HG02642 (cell line): ENCODE data around the gene RIOX2.
A peak's percentile ranks its signal among the peaks of the same experiment; 100 is the strongest.

ENCODE experiments used
- ATAC-seq: cut with Tn5 transposase; IDR thresholded peaks from one replicate; pipeline ENCODE4 v1.9.1; 2021; ENCODE audit warnings: mild to moderate bottlenecking; ENCODE audit not compliant: unreplicated experiment, poor library complexity

Gene RIOX2

DNA sequence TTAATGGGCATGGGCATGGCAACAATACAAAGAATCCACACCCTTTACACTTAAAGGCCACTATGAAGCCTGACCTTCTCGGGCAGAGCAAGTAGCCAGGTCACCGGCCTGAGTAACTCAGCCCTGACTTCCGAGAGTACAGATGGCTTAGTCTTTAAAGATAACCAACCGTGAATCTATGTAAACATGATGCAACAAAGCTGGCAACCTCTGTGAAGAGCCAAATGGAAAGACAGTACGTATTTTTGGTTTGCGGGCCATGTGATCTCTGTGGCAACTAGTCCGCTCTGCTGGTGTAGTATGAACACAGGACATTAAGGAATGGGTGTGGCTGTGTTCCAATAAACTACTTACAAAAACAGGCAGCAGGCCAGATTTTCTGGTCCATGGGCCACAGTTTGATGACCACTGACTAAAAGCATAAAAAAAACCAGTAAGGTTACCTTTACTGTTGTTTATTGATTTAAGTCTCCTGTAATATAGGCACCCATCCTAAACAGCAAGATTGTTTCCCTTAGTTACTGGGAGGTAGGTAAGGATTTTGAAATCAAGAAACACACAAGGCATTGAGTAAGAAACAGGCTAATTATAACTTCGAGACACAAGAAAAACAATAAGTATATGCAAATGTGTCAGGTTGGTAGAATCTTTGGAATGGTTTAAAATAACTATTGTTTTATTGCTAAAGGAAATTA lies 14.5 kb downstream of the RIOX2 start:
- ATAC-seq: no peak

DNA sequence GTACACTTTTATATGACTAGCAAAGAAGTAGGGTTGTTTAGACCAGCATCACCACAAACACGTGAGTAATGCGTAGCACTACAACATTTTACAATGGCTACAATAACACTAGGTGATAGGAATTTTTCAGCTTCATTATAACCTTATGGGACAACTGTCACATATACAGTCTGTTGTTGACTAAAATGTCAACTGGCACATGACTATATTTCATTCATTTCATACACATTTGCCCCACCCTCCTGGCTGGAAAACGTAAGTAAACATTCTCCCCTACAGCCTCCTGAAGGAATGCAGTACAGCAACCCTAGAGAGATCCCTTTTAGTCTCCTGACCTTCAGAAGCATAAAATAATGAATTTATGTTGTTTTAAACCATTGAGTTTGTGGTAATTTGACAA lies 16.2 kb downstream of the RIOX2 start:
- no peak for ATAC-seq

DNA sequence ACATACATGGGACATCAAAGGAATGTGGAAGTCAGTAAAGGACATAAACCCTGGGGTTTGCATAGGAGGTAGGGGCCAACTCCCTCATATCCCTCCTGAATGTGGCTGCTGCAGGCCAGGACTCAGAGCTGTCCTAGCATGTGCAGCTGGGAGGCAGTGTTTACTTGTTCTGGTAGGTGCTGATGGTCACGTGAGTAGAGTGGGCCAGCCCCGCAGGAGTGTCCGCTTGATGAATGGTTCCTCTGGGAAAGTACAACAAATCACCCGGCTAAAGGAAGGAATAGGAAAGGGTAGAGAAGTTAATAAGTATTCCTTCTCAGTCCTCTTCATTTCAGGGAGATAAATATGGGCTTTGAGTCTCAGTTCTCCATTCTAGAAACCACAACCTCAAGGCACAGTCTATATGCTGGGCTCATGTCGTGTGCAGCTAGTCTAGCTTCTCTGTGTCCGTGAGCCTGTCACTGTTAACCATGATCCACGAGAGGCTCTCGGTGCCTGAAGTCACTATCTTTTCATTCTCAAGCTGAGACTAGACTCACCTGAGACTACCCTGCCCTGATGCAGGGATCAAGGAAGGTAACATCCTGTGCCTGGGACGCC lies 17.9 kb downstream of the RIOX2 start:
- peak; percentile 62 for ATAC-seq

DNA sequence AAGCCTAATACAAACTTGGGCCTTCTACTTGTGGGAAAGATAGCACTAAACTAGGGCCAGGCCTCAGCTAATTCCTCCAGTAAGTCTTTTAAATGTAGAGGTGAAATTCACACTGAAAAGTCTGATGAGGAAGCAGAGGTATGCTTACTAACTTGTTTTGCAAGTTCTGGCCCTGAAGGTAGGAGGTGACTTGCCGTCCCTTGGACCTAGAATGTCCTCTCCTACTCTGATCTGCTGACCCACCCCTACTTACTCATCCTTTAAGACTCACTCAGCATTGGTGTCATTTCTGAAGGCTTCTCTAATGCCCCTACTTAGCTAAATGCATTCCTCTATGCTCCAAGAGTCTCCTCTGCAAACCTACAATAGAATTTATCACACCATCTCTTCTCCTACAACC lies 19.4 kb downstream of the RIOX2 start:
- no peak for ATAC-seq

DNA sequence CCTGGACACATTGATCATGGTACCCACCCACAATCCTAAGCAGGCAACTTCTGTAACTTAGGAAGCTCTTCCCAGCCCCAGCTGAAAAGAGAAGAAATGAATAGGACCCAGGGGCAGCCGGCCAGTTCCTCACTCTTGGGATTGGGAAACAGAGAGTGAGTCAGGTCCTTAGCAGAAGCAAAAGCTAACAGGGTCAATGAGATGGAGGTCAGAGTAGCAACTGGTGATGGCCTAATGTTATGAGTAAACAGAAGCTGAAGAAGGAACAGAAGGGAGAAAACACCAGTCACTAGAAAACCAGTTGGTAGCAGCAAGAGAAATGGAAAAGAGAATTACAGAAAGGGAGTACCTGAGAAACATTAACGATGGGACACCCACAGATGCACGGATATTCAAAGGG lies 20.0 kb downstream of the RIOX2 start:
- ATAC-seq: no peak

DNA sequence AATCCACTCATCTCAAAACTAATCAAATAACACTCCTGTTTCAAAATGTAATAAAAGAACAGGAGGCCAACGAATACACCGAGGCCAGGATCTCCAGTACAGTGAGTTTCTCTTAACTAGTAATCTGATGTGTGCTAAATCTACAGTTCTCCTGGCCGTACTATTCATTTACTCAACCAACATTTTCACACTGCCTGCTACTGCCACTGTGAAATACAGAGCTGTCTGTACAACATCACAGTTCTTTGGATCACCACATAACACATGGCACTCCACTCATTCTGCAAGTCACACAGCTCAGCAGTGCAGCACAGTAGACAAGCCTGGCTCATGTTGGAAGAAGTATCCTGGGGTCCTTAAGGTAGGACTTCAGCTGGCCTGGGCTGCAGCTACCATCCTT lies 21.9 kb downstream of the RIOX2 start:
- no peak for ATAC-seq

DNA sequence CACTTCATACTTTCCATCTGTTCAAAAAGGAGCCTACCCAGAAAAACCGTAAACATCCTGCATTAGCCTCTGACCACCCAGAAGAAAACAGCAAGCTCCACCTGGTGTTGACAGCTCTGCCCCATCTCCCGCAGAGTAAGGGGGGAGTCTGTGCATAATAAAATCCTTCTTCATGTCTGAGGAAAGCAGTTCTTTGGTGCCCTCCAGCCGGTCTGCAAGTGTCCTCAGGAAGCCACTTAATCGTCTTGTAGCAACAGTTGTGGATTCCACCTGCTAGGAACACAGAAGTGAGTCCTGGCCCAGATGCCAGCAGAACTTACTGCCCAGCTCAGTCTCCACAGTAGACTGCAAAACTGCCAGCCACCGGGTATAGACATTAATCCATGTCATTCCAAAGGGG lies 22.5 kb downstream of the RIOX2 start:
- no peak for ATAC-seq

DNA sequence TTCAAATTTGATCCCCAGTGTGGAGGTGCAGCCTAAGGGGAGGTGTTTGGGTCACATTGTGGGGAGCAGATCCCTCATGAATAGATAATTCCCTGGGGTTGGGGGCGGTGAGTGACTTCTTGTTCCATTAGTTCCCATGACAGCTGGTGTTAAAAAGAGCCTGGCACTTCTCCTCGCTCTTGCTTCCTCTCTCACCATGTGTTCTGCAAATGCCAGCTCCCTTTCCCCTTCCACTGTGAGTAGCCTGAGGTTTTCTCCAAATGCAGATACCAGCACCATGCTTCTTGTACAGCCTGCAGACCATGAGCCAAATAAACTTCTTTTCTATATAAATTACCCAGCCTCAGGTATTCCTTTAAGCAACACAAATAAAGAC lies 23.1 kb downstream of the RIOX2 start:
- ATAC-seq: no peak

DNA sequence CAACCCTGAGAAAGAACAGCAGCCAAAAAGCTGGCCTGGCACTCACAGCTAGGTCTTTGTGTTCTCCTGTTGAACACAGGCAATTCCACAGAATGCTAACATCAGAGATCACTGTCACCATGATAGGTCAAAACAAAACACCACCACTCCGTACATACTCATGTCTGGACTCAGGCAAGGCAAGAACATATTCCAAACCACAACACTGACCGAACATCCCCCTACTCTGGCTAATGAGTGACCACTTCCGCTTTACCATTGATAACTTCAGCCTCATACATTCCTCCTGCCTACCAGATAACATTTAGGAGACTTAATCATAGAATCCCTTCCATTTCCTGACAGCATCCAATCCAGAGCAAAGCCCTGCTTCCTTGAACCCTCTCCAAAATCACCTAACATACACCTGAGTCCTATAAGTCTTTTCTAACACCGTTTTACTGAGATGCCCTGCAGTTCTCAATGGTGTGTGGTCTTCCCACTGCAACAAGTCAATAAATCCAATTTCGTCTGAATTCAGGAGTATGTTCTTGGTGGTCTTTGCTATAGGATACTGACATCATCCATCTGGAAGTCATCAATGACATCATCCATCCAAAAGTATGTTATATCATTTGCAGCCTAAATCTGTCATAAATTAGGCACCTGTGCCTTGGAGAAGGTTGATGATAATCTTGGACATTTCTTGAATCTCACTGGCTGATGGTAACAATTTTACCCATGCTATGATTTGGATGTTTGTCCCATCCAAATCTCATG lies 23.7 kb downstream of the RIOX2 start:
- ATAC-seq: no peak

DNA sequence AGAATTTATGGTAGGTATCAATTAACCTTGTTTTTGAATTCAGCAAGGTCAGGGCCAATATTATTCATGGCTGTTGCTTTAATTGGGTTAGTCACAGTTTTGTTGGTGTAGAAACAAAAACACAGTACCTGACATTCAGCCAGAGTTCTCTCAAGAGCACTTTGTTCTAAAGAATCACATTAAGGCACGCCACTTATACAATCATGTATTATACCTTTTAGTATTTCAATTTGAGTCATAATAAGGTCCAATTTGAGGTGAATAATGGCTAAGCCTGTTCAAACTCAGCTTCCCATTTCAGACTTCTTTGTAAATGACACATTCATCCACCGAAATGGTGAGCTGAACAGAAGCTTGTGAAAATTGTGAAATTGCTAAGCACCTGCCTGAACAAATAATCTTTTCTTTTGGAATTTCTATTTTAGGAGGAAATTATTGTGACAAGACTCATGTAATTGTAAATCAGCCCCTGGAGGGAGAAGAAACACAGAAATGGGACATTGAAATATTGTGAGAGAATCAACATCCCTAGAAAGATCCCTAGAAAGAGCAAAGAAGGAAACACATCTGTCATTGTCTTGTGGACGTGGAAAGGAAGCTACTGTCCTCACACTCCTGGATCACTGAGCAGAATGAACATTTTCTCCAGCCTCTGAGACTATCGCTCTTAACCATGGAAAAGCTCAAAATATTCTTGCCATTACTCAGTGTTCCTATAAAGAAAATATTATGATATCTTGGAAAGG lies 29.3 kb downstream of the RIOX2 start:
- ATAC-seq: no peak

DNA sequence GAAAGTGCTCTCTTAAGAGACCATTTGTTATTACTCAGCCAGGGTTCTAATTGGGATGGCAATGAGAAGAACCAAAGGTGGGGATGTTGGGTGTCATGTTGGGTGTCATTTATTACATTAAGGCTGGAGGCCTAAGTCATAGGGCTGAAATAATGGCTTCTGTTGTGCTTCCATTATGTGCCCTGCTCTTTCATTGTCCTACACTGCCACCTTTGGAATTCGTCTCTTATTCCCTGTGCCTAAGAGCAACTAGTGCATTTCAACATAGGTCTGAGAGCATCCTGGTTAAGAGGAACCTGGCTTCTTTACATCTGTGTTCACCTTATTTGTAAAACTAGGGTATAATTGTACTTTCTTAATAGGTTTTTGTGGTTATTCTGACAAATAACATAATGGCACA lies 32.2 kb downstream of the RIOX2 start:
- ATAC-seq: no peak

DNA sequence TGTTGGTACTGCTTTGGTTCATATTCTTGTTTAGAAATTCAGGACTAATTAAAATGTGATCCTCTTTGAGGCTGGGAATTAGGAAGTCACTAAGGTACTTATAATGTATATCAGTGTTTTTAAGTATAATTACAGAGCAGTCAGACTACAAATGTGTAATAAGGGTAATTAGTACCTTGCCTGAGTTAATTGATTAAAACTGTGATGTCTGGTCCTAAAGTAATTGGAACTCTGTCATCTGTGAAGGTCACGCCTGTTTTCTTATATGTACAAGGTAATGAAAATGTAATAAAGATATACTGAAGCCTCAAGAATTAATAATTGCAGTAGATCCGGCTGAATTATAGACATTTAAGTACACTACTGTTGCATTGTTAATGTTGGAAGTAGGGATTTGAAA lies 32.8 kb downstream of the RIOX2 start:
- no peak for ATAC-seq

DNA sequence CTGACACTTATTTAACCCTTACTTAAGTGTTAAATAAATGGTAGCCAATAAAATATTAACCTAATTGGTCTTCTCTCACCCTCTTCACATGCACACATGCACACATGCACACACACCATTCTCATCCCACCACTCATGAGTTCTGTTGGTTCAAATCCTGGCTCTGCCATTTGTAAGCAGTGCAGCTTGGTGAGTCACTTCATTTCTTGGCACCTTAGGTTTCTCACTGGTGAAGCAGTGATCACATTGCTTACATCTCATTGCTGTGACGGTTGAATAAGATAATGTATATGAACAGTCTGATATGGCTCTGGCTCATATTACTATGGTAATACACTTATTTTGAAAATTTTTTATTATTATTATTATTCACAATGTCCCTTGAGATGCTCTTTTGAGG lies 33.8 kb downstream of the RIOX2 start:
- ATAC-seq: no peak

DNA sequence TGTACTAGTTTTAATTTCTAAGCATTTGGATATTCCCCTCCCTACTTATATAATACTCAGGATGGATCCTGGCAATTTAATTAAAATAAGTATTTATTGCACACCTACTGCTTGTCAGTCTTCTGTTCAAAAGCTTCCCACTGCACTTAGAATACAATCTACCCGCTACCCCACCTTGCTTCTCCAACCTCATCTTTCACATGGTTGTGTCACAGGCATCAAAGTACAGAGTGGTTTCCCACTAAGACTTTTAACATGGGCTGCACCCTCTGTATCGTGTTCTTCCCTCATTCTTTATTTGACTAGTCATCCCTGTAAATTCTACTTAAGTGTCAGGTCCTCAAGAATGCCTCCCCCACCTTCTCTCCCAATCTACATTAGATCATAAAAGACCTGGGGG lies 35.0 kb downstream of the RIOX2 start:
- ATAC-seq: no peak

DNA sequence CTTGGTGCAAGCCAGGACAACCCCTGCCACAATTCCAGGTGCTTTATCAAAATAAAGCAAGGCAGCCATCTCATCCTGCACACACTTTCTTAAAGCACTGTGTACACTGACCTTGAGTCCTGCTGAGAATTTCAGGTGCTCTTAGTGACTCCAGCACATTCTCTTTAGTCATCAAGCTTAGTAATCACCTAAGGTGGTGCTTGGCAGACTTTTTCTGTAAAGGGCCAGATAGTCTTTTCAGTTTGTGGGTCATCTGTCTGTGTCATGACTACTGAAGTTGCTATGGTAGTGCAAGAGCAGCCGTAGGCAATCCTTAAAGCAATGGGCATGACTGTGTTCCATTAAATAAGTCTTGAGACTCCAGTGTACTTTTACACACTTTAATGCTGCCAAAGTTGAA lies 36.4 kb downstream of the RIOX2 start:
- ATAC-seq: no peak

DNA sequence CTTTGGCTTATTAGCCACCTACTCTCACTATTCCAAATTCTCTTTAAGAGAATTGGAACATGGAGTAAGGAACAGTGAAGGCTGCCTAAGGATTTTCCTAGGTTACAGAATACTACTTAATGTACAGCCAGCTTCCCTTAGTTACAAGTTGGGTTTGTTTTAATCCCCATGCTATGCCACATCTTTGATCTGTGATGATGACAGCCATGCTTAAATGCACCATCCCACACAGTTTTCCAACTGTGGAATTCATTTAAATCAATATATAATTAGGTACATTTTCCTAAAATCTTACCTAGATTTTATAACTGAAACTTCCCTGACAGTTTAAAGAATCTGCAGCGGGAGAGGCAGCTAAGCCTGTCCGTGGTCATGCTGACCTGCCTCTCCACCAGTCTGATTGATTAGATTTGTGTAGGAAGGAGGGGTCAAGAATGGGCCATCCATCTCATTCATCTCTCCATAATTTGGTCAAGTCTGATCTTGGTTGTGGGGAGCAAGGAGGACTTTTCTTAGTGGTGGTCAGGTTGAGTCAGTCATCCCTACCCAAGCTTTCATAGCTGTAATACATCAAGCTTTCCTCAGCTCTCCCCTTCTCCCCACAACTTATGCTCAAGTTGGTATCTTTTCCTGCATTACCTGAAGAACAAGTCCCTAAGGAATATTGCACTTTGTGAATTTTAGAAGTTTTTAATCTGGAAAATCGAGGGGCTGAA lies 37.1 kb downstream of the RIOX2 start:
- no peak for ATAC-seq

DNA sequence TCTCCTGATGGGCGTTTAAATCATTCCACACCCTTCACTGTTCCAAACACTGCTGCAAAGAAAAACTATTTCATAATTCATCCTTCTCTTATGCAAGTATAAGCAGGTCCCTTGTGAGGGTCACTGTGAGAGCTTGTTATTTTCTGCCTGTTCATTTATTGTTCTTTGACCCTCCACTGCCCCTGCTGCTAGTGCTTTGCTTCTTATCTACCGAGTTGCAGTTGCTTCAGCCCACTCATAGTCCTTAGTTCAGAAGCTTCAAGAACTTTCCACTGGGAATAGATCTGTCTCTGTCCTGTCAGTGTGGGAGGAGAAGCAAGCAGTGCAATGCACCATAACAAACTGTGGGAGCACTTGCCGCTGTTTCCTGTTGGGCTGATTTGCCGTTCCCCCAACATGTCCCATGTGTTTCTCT lies 39.8 kb downstream of the RIOX2 start:
- no peak for ATAC-seq

DNA sequence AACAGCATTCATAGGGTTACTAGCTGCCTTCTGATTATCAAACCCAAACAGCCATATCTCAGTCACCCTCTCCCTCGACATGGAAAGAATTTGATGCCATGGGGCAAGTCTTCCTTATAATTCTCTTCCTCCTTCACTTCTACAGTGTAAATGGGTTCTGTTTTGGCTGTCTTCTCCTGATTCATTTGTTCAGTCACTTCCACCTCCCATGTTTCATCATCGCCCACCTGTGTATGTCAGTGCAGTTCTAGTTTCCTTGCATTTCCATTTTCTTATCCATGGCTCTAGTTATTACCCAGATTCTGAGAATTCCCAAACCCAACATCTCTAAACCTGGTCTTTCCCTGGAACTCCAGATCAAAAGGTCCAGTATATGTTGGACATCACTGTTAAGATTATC lies 41.0 kb downstream of the RIOX2 start:
- no peak for ATAC-seq

DNA sequence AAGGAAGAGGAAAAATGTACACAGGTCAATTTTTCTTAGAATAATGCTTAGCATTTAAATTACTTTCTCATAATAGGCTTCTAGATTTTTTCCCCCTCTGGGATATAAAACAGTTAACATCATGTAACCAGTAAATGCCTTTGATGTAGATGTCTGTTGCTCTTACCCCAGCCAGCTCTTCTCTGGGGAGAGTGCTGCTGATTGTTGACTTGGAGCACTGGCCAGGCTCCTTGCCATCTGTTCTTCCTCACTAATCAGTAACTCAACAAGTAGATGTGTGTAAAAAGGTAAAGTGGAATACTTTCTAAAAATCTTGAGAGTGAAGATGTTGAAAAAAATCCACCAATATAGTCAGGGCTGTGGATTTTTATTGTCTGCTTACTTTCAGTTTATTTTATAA lies 42.2 kb downstream of the RIOX2 start:
- no peak for ATAC-seq

DNA sequence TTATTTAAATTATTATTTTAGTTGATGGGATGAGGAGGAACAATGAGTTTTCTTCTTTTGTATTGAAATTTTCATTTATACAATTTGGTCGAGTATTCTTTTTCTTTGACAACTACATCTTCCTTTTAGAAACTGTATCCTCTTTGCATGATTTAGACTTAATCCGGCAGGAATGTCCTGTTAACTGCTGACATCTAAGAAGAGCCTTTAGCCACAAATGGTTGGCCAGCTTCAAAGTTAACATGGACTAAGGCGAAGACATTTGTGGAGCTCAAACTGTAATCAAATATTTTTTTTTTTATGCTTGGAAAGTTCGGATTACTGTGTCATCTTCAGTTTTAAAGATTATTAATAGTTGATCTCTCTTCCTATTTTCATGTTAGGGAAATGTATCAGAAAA lies 43.2 kb downstream of the RIOX2 start:
- no peak for ATAC-seq

DNA sequence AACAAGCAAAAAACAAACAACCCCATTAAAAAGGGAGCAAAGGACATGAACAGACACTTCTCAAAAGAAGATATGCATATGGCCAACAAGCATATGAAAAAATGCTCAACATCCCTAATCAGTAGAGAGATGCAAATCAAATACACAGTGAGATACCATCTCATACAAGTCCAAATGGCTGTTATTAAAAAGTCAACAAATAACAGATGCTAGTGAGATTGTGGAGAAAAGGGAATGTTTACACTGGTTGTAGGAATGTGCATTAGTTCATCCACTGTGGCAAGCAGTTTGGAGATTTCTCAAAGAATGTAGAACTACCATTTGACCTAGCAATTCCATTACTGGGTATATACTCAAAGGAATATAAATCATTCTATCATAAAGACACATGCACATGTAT lies 44.5 kb downstream of the RIOX2 start:
- no peak for ATAC-seq
